Activated CD4-positive, alpha-beta T cell treated with anti-CD3 and anti-CD28 coated beads, Interleukin-2, amount 50 U/mL, for 4 hours (primary cell): ENCODE measurements around the gene IFT43.

Experiments
- DNase-seq, 2 experiments: peaks; one replicate each; pipeline ENCODE4 v3.0.0-alpha.2; 2020

Gene IFT43

GRCh38 chr14:76083796-76084765 is 98.5 kb downstream of the IFT43 start:
- DNase-seq: no peak

- DNase-seq: no peak
Observed at GRCh38 chr14:76085358-76085757, 99.8 kb downstream of the IFT43 start.

GRCh38 chr14:76086636-76087035 is 101.1 kb downstream of the IFT43 start:
- DNase-seq: no peak

GRCh38 chr14:76088326-76088725 is 102.8 kb downstream of the IFT43 start:
- DNase-seq: no peak

GRCh38 chr14:76088771-76089571 is 103.4 kb downstream of the IFT43 start:
- no peak for DNase-seq

GRCh38 chr14:76089575-76089974 is 104.0 kb downstream of the IFT43 start:
- DNase-seq: no peak

- DNase-seq: no peak
Observed at GRCh38 chr14:76090616-76091391, 105.2 kb downstream of the IFT43 start.

GRCh38 chr14:76093077-76093476 is 107.5 kb downstream of the IFT43 start:
- DNase-seq: no peak

- DNase-seq: no peak
Observed at GRCh38 chr14:76096257-76096656, 110.7 kb downstream of the IFT43 start.

- DNase-seq: no peak
Observed at GRCh38 chr14:76097547-76097946, 112.0 kb downstream of the IFT43 start.

GRCh38 chr14:76098047-76098446 is 112.5 kb downstream of the IFT43 start:
- DNase-seq: no peak

GRCh38 chr14:76098916-76099675 is 113.5 kb downstream of the IFT43 start:
- no peak for DNase-seq

- no peak for DNase-seq
Observed at GRCh38 chr14:76100236-76100635, 114.7 kb downstream of the IFT43 start.

- DNase-seq: no peak
Observed at GRCh38 chr14:76101391-76102379, 116.1 kb downstream of the IFT43 start.

- DNase-seq: no peak
Observed at GRCh38 chr14:76104802-76105355, 119.3 kb downstream of the IFT43 start.

- DNase-seq: no peak
Observed at GRCh38 chr14:76106188-76106587, 120.6 kb downstream of the IFT43 start.

GRCh38 chr14:76109087-76109880 is 123.7 kb downstream of the IFT43 start:
- DNase-seq: no peak

GRCh38 chr14:76112889-76113624 is 127.5 kb downstream of the IFT43 start:
- DNase-seq: no peak

- no peak for DNase-seq
Observed at GRCh38 chr14:76113691-76114090, 128.1 kb downstream of the IFT43 start.
